Neural cell (in vitro differentiated cells): ENCODE results near the gene ARL13B. TPM values are rescaled to one million over a fixed set of nuclear protein-coding genes. Genes with fewer than 3 reads are reported as not detected.

Source experiments
- H2AFZ ChIP-seq: fragments of 200-600, 300-800 bp; sonication (generic), shearing (Covaris generic); 2 replicates; pipeline ENCODE4 v1.6.0; 2014; ENCODE audit warnings: low read depth, mild to moderate bottlenecking, antibody characterized with exemption, low read length, moderate library complexity
- H3F3A ChIP-seq: fragments of 200-600 bp; shearing (Covaris generic); 2 replicates; pipeline ENCODE4 v1.6.1; 2016; ENCODE audit warnings: mild to moderate bottlenecking, moderate library complexity, mixed read lengths, antibody characterized with exemption, low read length; ENCODE audit not compliant: insufficient read depth, poor library complexity, severe bottlenecking
- H3K27ac ChIP-seq: fragments of 200-600, 300-800 bp; sonication (generic), shearing (Covaris generic); 2 replicates; pipeline ENCODE4 v1.5.1; 2014; ENCODE audit warnings: mild to moderate bottlenecking, low read length, moderate library complexity
- H3K27me3 ChIP-seq: fragments of 300-800, 200-600 bp; sonication (generic), shearing (Covaris generic); 2 replicates; pipeline ENCODE4 v1.6.0; 2014; ENCODE audit warnings: mild to moderate bottlenecking, low read depth, low read length, moderate library complexity; ENCODE audit not compliant: insufficient read depth
- H3K36me3 ChIP-seq: fragments of 300-800, 200-600 bp; sonication (generic), shearing (Covaris generic); 2 replicates; pipeline ENCODE4 v1.5.1; 2014; ENCODE audit warnings: mild to moderate bottlenecking, antibody characterized with exemption, low read length, moderate library complexity; ENCODE audit not compliant: insufficient read depth
- H3K4me2 ChIP-seq: fragments of 300-800, 200-600 bp; sonication (generic), shearing (Covaris generic); 2 replicates; pipeline ENCODE4 v1.6.0; 2014; ENCODE audit warnings: mild to moderate bottlenecking, low read length
- H3K4me3 ChIP-seq: fragments of 300-800, 200-600 bp; sonication (generic), shearing (Covaris generic); 2 replicates; pipeline ENCODE4 v1.5.1; 2014; ENCODE audit warnings: mild to moderate bottlenecking, low read length, moderate library complexity
- H3K79me2 ChIP-seq: fragments of 200-600 bp; shearing (Covaris generic); replicated peaks from 2 replicates; pipeline ENCODE4 v1.6.0; 2014; ENCODE audit warnings: mild to moderate bottlenecking, low read length, moderate library complexity; ENCODE audit not compliant: insufficient read depth
- H3K9ac ChIP-seq: fragments of 300-800, 200-600 bp; sonication (generic), shearing (Covaris generic); 2 replicates; pipeline ENCODE4 v1.6.1; 2016; ENCODE audit warnings: mild to moderate bottlenecking, low read length, mixed read lengths
- H3K9me2 ChIP-seq: fragments of 200-600 bp; shearing (Covaris generic); 2 replicates; pipeline ENCODE4 v1.6.1; 2016; ENCODE audit warnings: mild to moderate bottlenecking, low read length, mixed read lengths; ENCODE audit not compliant: insufficient read depth
- H3K9me3 ChIP-seq: fragments of 200-600, 300-800 bp; sonication (generic), shearing (Covaris generic); 2 replicates; pipeline ENCODE4 v1.6.1; 2016; ENCODE audit warnings: mild to moderate bottlenecking, mixed run types, low read length, moderate library complexity, mixed read lengths
- H4K20me1 ChIP-seq: fragments of 200-600 bp; shearing (Covaris generic); 2 replicates; pipeline ENCODE4 v1.6.1; 2016; ENCODE audit warnings: mild to moderate bottlenecking, mixed run types; ENCODE audit not compliant: insufficient read depth
- EP300 ChIP-seq: fragments of 450-650 bp; conservative IDR thresholded peaks from 2 replicates; pipeline ENCODE4 v1.6.1; 2014; ENCODE audit warnings: antibody characterized with exemption, mild to moderate bottlenecking, moderate library complexity; ENCODE audit not compliant: poor library complexity, severe bottlenecking
- EZH2 ChIP-seq: fragments of 200-600, 300-800 bp; shearing (Covaris generic), sonication (generic); IDR thresholded peaks from 2 replicates; pipeline ENCODE4 v1.6.1; 2014; ENCODE audit warnings: antibody characterized with exemption, low read length, borderline replicate concordance, mild to moderate bottlenecking; ENCODE audit not compliant: insufficient read depth, poor library complexity, severe bottlenecking
- MXI1 ChIP-seq: fragments of 450-650 bp; conservative IDR thresholded peaks from 2 replicates; pipeline ENCODE4 v1.6.1; 2014; ENCODE audit warnings: antibody characterized with exemption, mild to moderate bottlenecking; ENCODE audit not compliant: poor library complexity, severe bottlenecking
- POLR2AphosphoS5 ChIP-seq: IDR thresholded peaks from 2 replicates; pipeline ENCODE4 v1.6.1; 2012
- RAD21 ChIP-seq: fragments of 450-650 bp; conservative IDR thresholded peaks from 2 replicates; pipeline ENCODE4 v1.6.1; 2014; ENCODE audit warnings: antibody characterized with exemption, mild to moderate bottlenecking, moderate library complexity
- SMC3 ChIP-seq: fragments of 450-650 bp; conservative IDR thresholded peaks from 2 replicates; pipeline ENCODE4 v1.6.1; 2014; ENCODE audit warnings: antibody characterized with exemption, mild to moderate bottlenecking, moderate library complexity; ENCODE audit not compliant: poor library complexity
- TAF1 ChIP-seq: IDR thresholded peaks from 2 replicates; pipeline ENCODE4 v1.6.1; 2012; ENCODE audit warnings: low read depth
- polyA plus RNA-seq: library from polyadenylated mRNA; depleted of rRNA; stranded (reverse); fragments of >200 nt; gene quantifications from 2 replicates; pipeline ENCODE4 v1.2.3, GENCODE V29; 2014
- TF ChIP-seq, protein P1 (sequence below): fragments of 450-650 bp; IDR thresholded peaks from 2 replicates; pipeline ENCODE4 v1.5.1; 2014; ENCODE audit warnings: antibody characterized with exemption, mild to moderate bottlenecking, moderate library complexity; ENCODE audit not compliant: poor library complexity, severe bottlenecking
- TF ChIP-seq, protein P2 (sequence below): IDR thresholded peaks from 2 replicates; pipeline ENCODE4 v1.6.1; 2012; ENCODE audit warnings: borderline replicate concordance

Gene ARL13B
- polyA plus RNA-seq, 1 donor from 2014 or later = 13.7 TPM

DNA sequence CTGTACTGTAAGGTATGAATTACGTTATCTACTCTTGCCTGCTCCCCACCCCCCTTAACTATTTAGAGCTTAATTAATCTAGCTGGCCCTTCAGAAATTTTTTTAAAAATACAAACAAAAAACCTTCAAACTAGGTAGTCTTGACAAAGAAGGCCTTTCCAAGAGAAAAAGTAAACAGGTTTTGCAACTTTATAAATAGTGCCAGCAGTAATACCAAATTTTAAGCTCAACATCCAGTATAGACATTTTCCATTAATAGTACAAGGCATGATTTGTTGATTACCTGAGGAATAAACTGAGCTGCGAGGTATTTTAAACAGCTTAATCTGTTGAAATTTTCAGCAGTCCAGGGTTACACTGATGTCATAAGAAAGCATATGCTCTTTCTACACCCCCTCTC is 28.3 kb downstream of the ARL13B start:
- no peak overlapping the region for H3K4me3 ChIP-seq
- H3K79me2 ChIP-seq = no peaks in the 10 kb centered on the region
- no peak overlapping the region for H3K9ac ChIP-seq
- H2AFZ ChIP-seq = no peak overlapping the region
- no peaks in the 10 kb centered on the region for H3K27me3 ChIP-seq
- no peaks in the 10 kb centered on the region for H4K20me1 ChIP-seq
- no peak for TF ChIP-seq POLR2AphosphoS5
- no peak for TF ChIP-seq RAD21
- no peak for TF ChIP-seq EZH2
- TF ChIP-seq TAF1 = no peak
- no peak for TF ChIP-seq EP300
- TF ChIP-seq, protein P1, sequence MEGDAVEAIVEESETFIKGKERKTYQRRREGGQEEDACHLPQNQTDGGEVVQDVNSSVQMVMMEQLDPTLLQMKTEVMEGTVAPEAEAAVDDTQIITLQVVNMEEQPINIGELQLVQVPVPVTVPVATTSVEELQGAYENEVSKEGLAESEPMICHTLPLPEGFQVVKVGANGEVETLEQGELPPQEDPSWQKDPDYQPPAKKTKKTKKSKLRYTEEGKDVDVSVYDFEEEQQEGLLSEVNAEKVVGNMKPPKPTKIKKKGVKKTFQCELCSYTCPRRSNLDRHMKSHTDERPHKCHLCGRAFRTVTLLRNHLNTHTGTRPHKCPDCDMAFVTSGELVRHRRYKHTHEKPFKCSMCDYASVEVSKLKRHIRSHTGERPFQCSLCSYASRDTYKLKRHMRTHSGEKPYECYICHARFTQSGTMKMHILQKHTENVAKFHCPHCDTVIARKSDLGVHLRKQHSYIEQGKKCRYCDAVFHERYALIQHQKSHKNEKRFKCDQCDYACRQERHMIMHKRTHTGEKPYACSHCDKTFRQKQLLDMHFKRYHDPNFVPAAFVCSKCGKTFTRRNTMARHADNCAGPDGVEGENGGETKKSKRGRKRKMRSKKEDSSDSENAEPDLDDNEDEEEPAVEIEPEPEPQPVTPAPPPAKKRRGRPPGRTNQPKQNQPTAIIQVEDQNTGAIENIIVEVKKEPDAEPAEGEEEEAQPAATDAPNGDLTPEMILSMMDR = no peak
- no peak for TF ChIP-seq SMC3
- no peak for TF ChIP-seq MXI1
- TF ChIP-seq, protein P2, sequence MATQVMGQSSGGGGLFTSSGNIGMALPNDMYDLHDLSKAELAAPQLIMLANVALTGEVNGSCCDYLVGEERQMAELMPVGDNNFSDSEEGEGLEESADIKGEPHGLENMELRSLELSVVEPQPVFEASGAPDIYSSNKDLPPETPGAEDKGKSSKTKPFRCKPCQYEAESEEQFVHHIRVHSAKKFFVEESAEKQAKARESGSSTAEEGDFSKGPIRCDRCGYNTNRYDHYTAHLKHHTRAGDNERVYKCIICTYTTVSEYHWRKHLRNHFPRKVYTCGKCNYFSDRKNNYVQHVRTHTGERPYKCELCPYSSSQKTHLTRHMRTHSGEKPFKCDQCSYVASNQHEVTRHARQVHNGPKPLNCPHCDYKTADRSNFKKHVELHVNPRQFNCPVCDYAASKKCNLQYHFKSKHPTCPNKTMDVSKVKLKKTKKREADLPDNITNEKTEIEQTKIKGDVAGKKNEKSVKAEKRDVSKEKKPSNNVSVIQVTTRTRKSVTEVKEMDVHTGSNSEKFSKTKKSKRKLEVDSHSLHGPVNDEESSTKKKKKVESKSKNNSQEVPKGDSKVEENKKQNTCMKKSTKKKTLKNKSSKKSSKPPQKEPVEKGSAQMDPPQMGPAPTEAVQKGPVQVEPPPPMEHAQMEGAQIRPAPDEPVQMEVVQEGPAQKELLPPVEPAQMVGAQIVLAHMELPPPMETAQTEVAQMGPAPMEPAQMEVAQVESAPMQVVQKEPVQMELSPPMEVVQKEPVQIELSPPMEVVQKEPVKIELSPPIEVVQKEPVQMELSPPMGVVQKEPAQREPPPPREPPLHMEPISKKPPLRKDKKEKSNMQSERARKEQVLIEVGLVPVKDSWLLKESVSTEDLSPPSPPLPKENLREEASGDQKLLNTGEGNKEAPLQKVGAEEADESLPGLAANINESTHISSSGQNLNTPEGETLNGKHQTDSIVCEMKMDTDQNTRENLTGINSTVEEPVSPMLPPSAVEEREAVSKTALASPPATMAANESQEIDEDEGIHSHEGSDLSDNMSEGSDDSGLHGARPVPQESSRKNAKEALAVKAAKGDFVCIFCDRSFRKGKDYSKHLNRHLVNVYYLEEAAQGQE = no peak
- H3F3A ChIP-seq = no peaks in the 10 kb centered on the region
- H3K4me2 ChIP-seq = no peak overlapping the region
- H3K9me3 ChIP-seq = no peaks in the 10 kb centered on the region
- H3K9me2 ChIP-seq = no peaks in the 10 kb centered on the region
- no peaks in the 10 kb centered on the region for H3K36me3 ChIP-seq
- H3K27ac ChIP-seq = no peak overlapping the region

DNA sequence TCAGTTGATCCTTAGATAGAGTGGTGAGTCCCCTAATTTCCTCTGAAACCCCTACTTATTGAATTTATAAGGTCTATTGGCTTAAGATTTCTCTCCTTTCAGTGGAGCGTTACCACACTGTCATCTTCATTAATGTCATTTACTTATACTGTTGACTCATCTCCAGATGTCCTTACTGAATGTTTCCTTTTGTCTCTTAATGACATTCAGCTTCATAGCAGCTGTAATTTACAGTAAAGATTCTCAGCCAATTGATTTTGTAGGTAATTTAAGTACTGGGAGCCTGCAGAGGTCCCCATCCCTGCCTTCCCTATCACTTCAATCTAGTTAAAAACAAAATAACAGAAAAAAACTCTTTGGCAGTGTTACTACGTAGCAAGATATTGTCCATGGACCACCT is 29.7 kb downstream of the ARL13B start:
- no peaks in the 10 kb centered on the region for H3K27me3 ChIP-seq
- no peak overlapping the region for H3K4me3 ChIP-seq
- no peak overlapping the region for H3K9ac ChIP-seq
- H3K9me3 ChIP-seq = no peaks in the 10 kb centered on the region
- no peak overlapping the region for H3K4me2 ChIP-seq
- no peaks in the 10 kb centered on the region for H3F3A ChIP-seq
- H3K36me3 ChIP-seq = no peaks in the 10 kb centered on the region
- H3K9me2 ChIP-seq = no peaks in the 10 kb centered on the region
- no peak for TF ChIP-seq EZH2
- TF ChIP-seq, protein P1 = no peak
- TF ChIP-seq MXI1 = no peak
- no peak for TF ChIP-seq TAF1
- TF ChIP-seq, protein P2 = no peak
- no peak for TF ChIP-seq SMC3
- no peak for TF ChIP-seq EP300
- no peak for TF ChIP-seq RAD21
- TF ChIP-seq POLR2AphosphoS5 = no peak
- no peak overlapping the region for H2AFZ ChIP-seq
- no peaks in the 10 kb centered on the region for H3K79me2 ChIP-seq
- H3K27ac ChIP-seq = no peak overlapping the region
- no peaks in the 10 kb centered on the region for H4K20me1 ChIP-seq
